GM12891 (cell line): ENCODE measurements around the gene RANBP3.

Source experiments
- PAX5 ChIP-seq: IDR thresholded peaks from 2 replicates; pipeline ENCODE4 v1.6.1; 2011; ENCODE audit warnings: low read length, moderate library complexity, mild to moderate bottlenecking; ENCODE audit not compliant: insufficient read depth, severe bottlenecking
- POLR2A ChIP-seq: IDR thresholded peaks from 2 replicates; pipeline ENCODE4 v1.6.1; 2011; ENCODE audit warnings: low read depth, low read length, control low read depth
- POLR2AphosphoS5 ChIP-seq: IDR thresholded peaks from 2 replicates; pipeline ENCODE4 v1.6.1; 2011; ENCODE audit warnings: low read depth, low read length, control low read depth
- POU2F2 ChIP-seq: IDR thresholded peaks from 2 replicates; pipeline ENCODE4 v1.6.1; 2011; ENCODE audit warnings: low read depth, mild to moderate bottlenecking, control low read depth, low read length, moderate library complexity
- SPI1 ChIP-seq: IDR thresholded peaks from 2 replicates; pipeline ENCODE4 v1.6.1; 2011; ENCODE audit warnings: low read depth, low read length, control low read depth
- TAF1 ChIP-seq: IDR thresholded peaks from 2 replicates; pipeline ENCODE4 v1.6.1; 2011; ENCODE audit warnings: low read depth, low read length, control low read depth

GRCh38 chr19:5908773-5909442 is 69.0 kb downstream of the RANBP3 start:
- TF ChIP-seq POLR2AphosphoS5 (no peak), POLR2A (no peak), SPI1 (no peak), POU2F2 (no peak), PAX5 (no peak), TAF1 (no peak)
